GM21723 (cell line): Measurements from ENCODE around the gene MYO9A.
"Not testable (repeated sequence)": the region's sequence is repeated elsewhere in the genome, so short reads cannot be mapped to it uniquely, and the experiment has no call there.

Source experiments
- ATAC-seq: cut with Tn5 transposase; IDR thresholded peaks from one replicate; pipeline ENCODE4 v1.9.1; 2021; ENCODE audit warnings: mild to moderate bottlenecking, moderate library complexity; ENCODE audit not compliant: unreplicated experiment

The MYO9A gene

GRCh38 chr15:72141171-72142084, 23.5 kb upstream of the MYO9A start:
- ATAC-seq, result peak; percentile 100

DNA sequence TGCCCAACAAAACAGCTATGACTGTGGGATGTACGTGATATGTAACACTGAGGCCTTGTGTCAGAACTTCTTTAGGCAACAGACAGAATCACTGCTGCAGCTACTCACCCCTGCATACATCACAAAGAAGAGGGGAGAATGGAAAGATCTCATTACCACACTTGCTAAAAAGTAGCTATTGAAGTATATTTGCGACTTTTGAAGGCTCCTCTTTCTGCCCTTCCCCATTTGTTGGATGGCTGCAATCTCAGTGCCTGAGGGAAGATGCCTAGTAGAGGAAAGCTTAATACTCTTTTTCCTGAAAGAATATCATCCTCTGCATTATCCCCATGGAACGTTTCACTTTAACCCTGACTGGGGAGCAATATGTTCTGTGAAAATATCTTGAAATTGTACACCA, 22.1 kb upstream of the MYO9A start:
- no peak for ATAC-seq

DNA sequence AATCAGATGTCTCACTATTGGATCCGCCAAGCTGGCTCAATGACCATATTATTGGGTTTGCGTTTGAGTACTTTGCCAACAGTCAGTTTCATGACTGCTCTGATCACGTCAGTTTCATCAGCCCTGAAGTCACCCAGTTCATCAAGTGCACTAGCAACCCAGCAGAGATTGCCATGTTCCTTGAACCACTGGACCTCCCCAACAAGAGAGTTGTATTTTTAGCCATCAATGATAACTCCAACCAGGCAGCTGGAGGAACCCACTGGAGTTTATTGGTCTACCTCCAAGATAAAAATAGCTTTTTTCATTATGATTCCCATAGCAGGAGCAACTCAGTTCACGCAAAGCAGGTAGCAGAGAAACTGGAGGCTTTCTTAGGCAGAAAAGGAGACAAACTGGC, 21.7 kb upstream of the MYO9A start:
- ATAC-seq, result no peak

DNA sequence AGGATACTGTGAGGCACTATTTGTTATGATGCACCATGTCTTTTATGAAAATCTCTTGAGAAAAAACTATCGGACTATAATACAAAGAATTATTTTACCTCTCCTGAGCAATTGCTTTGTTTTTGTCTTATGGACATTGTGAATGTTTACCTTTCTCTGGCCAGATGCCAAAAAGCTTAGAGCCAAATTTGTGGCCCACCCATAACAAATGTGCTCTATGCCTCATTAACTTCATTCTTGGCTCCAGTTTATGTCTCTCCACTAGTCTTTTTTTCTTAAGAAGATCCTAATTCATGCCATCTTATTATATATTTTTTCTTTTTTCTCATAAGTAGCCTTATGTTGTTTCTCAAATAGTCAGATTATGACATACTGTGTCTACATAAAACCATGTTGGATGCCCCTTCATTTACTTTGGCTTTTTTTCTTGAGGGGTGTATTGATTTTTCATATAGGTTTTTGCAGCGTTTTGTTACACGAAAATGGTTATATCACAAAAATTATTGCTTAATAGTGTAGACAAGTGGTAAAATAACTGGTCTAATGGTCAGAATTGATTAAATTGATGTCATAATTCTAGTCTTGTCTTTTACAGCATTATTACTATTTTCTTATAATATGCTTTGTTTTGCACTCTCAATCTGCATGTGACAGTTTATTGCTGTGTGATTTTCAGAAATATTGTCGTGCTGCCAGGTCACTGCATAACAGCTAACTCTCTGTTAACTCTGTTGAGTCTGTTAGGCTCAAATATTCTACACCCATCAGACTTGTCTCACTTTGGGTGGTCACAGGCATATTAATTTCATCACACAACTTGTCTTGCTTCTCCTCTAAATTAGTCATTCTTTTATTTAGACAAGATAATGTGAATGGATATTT, 18.5 kb upstream of the MYO9A start:
- ATAC-seq, result no peak

DNA sequence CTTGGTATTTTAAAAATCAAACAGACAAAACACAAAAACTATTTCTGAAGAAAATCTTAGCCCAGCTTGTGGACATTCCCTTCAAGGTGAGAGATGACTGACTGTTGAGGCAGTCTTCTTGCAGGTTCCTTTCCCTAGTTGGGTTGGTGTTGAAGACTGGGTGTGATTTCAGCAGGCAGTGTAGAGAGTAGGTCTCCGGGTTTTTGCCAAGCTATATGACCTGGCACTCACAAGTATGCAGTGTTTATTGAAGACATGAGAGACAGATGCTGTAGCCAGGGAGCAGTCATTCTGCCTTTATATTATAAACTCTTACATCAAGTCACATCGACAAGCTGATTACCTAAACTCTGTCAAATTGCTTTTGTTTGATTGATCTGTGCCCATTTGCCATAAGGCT, 17.8 kb upstream of the MYO9A start:
- ATAC-seq, result no peak

- ATAC-seq, result no peak
These were observed 15.3 kb upstream of the MYO9A start for GRCh38 chr15:72133211-72133610.

DNA sequence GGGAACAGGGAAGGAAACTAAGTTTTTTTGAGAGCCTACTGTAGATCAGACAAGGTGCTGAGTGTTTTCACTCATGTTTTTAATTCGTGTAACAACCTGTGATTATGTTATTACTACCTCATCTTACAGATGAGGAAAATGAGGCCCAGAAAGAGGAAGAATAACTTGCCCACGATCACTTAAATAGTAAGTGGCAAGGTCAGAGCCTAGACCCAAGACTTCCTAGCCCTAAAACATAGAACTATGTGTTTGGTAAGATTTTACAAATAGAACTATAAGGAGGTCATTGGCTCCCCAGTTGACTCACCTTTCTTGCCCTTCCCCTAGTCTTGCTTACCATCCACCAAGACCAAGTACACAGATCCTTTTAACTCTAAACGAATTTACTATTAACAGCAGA, 14.0 kb upstream of the MYO9A start:
- ATAC-seq, result no peak

DNA sequence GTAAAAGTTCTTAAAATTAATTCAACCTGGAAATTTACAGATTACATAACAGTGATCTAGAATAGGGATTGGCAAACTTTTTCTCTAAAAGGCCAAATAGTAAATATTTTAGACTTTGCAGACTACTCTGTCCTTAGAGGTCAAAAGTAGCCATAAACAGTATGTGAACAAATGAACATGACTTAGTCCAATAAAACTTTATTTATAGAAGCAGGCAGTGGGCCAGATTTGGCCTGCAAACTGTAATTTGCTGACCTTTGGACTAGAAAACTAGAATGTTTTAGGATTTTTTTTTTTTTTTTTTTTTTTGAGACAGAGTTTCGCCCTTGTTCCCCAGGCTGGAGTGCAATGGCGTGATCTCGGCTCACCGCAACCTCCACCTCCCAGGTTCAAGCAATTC, 12.3 kb upstream of the MYO9A start:
- ATAC-seq, result no peak

- ATAC-seq, result no peak
These were observed 10.4 kb upstream of the MYO9A start for GRCh38 chr15:72128359-72128758.

DNA sequence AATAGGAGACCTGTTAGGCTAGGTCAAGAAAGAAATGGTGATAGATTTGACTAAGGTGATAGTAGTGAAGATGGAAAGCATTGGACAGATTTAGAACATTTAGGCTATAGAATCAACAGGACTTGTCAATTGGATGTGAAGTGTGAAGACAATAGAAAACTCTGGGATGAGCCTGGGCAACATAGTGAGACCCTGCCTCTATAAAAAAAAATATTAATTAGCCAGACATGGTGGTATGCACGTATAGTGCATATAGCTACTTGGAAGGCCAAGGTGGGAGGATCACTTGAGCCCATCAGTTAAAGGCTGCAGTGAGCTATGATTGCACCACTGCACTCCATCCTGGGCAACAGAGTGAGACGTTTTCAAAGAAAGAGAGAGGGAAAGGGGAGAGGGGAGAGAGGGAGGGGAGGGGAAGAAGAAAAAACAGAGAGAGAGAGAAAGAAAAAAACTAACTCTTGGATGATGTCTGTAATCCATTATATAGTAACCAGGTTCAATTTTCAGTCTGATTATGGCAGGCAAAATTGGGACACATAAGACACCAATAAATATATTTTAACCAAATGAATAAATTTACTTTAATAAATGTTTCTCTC, 9.9 kb upstream of the MYO9A start:
- ATAC-seq, result no peak

- no peak for ATAC-seq
These were observed 6.3 kb upstream of the MYO9A start for GRCh38 chr15:72124218-72124617.

DNA sequence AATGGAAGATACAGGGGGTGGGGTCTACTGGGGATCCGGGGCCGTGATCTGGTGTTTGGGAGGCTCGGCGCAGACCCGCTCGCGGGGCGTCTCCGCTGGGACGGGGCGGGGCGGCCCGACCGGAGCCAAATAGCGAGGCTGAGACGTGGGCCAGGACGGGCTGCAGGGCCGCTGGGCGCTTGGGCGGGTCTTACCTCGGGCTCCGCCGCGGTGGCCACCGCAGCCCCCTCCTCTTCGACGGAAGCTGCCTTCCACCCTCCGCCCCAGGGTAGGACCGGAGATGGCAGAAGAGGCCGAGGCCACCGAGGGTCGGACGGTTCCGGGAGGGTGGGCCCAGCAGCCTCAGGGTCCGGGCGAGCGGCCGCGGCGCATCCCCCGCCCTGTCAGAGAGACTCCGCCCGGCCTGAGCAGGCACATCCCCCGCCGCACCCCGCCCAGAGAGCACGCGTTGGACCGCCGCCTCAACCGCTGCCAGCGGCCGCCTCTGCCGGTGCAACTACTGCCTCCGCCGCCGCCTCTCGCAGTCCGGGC, 399 bp downstream of the MYO9A start:
- ATAC-seq, result peak; percentile 72

- peak; percentile 3 for ATAC-seq
These were observed 1.0 kb downstream of the MYO9A start for GRCh38 chr15:72116731-72117485.

DNA sequence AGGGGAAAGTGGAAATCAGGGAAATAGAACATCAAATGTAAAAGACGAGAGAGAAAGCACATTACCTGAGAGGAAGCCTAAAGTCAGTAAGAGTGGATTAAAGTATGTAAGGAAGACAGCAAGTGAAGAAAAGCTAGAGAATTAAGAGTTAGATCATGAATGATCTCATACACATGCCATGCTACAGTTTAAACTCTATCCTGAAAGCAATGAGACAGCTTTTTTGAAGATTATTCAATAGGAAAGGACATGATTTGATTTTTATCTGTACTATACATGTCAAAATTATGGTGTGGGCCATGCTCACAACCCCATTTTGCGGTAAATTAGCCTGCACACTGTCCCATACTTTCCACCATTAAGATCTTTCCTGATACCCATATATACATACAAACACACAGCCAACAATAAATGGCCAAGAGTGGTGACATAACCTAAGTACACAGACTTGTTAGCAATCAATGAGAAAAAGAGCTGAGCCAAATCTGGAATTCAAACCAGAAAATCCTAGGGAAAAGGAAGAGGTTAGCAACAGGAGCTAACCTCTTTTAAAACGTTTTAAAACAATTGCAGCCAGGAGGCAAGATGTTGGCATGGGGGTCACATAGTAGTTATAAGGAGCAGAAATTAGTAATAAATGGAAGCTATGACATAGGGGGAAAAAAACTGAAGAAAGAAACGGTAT, 4.5 kb downstream of the MYO9A start:
- ATAC-seq, result no peak

DNA sequence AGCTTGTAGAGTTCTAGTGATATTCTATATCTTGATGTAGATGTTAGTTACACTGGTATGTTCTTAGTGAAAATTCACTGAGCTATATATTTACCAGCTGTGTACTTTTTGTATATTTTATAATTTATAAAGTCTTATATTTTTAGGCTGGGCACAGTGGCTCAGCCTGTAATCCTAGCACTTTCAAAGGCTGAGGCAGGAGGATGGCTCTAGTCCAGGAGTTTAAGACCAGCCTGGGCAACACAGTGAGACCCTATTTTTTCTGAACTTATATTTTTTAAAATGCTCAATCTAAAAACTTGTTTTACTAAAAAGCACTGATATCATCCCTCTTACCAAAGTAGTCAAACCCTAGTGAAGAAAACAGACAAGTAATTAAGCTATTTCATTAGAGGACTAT, 5.1 kb downstream of the MYO9A start:
- no peak for ATAC-seq

- no peak for ATAC-seq
These were observed 5.8 kb downstream of the MYO9A start for GRCh38 chr15:72112116-72112515.

GRCh38 chr15:72110355-72110754, 7.6 kb downstream of the MYO9A start:
- no peak for ATAC-seq

GRCh38 chr15:72106068-72106467, 11.9 kb downstream of the MYO9A start:
- no peak for ATAC-seq

- ATAC-seq, result no peak
These were observed 12.8 kb downstream of the MYO9A start for GRCh38 chr15:72105111-72105510.

DNA sequence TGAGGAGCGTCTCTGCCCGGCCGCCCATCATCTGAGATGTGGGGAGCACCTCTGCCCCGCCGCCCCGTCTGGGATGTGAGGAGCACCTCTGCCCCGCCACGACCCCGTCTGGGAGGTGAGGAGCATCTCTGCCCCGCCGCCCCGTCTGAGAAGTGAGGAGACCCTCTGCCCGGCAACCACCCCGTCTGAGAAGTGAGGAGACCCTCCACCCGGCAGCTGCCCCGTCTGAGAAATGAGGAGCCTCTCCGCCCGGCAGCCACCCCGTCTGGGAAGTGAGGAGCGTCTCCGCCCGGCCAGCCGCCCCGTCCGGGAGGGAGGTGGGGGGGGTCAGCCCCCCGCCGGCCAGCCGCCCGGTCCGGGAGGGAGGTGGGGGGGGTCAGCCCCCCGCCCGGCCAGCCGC, 17.4 kb downstream of the MYO9A start:
- not testable (repeated sequence) for ATAC-seq
